Thyroid gland (tissue), 4 donors: ENCODE measurements around the gene NACAD. TPM values are rescaled to one million over a fixed set of nuclear protein-coding genes. Genes with fewer than 3 reads are reported as not detected.

Experiments
- DNase-seq, 2 donors: peaks; one replicate each; pipeline ENCODE4 v3.0.0-alpha.2; 2019
- H3K27ac ChIP-seq, 3 donors: fragments of 200-600 bp; sonication (generic); 1 replicate in 2 of 3; 2 replicates in 1 of 3; pipeline ENCODE4 v1.5.1; 2016 to 2019; ENCODE audit warnings: mild to moderate bottlenecking in 1 of 3, moderate library complexity in 1 of 3
- H3K27me3 ChIP-seq: fragments of 200-600 bp; sonication (generic); one replicate; pipeline ENCODE4 v1.5.1; 2019
- H3K36me3 ChIP-seq, 2 donors: fragments of 200-600 bp; sonication (generic); one replicate each; pipeline ENCODE4 v1.5.1; 2016 to 2019
- H3K4me1 ChIP-seq, 2 donors: fragments of 200-600 bp; sonication (generic); one replicate each; pipeline ENCODE4 v1.5.1; 2017 to 2019
- H3K4me3 ChIP-seq, 3 donors: fragments of 200-600 bp; sonication (generic); replicated peaks in 1 of 3; 1 replicate in 2 of 3; 2 replicates in 1 of 3; pipeline ENCODE4 v1.5.1; 2016; ENCODE audit warnings: mild to moderate bottlenecking in 1 of 3
- H3K9me3 ChIP-seq: fragments of 200-600 bp; sonication (generic); one replicate; pipeline ENCODE4 v1.5.1; 2017
- CTCF ChIP-seq, 6 experiments: fragments of 200-600 bp in 3 of 6; fragments of 450-650 bp in 3 of 6; sonication (generic) in 3 of 6; IDR thresholded peaks; one replicate each; pipeline ENCODE4 v1.5.1; 2016 to 2019; ENCODE audit warnings: antibody characterized with exemption in 6 of 6, mild to moderate bottlenecking in 2 of 6, inconsistent platforms in 1 of 6, moderate library complexity in 1 of 6
- POLR2A ChIP-seq, 2 donors: fragments of 450-650 bp; IDR thresholded peaks; one replicate each; pipeline ENCODE4 v1.6.1; 2017; ENCODE audit warnings: antibody characterized with exemption in 2 of 2, mild to moderate bottlenecking in 2 of 2, moderate library complexity in 1 of 2
- WGBS, 2 donors: methylation state at CpG; one replicate each; pipeline ENCODE4 v1.1.5; 2017; 5-methylcytosine and 5-hydroxymethylcytosine counted together
- intact Hi-C: fragments of 100-400 bp; cut with DNase I; formaldehyde crosslinking; loops from one replicate; pipeline ENCODE4 v1.15.1; 2023
- total RNA-seq, 4 donors: library from RNA; depleted of rRNA; stranded (reverse); fragments of >200 nt; gene quantifications; one replicate each; pipeline ENCODE4 v1.2.3, GENCODE V29; 2016

The NACAD gene
- total RNA-seq, 4 donors from 2014 or later: 0.54 to 2.3 (median 0.88) TPM

DNA sequence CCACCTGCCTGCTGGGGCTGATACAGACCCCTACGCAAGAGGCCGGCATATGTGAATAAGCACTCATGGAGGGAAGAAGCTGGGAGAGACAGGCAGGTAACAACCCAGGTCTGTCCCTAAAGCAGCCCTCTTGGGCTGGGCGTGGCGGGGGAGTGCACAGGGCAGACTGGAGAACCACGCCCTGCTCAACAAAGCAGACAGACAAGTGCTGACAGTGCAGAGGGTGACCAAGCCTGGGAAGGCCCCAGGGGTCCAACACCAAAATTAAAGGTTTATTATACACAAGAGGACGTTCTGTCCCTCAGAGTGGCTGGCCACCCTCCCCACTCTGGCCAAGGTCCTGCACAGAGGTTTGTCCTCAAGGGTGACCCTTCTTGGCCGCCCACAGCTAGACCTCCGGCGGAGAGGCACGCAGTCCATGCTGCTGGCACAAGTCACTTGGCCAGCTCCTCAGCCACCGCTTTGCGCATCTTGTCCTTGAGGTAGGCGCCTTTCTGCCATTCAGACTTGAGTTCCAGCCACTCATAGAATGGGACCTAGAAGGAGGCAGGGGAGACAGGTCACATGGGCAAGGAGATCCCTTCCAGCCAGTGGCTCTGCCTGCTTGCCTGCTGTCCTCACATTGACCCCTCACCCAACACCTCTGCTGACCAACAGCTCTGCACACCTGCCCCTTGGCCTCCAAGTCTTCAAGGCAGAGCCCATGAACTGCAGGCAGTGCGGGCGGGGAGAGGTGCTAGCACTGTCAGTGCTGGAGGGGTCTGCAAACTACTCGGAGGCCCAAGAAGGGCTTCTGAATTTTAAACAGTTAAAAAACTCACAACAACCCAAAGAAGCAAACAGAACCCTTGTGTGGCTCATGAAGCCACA lies 11.4 kb upstream of the NACAD start:
- intact Hi-C loops: no loop called here
- WGBS, 2 donors: 94 to 96% methylated on average over 7 to 16 of the region's 16 CpGs

GRCh38 chr7:45098983-45099839 lies 10.4 kb upstream of the NACAD start:
- H3K4me3 ChIP-seq: no peak overlapping the region
- H3K9me3 ChIP-seq: no peaks in the 10 kb centered on the region
- TF ChIP-seq CTCF (IDR thresholded peaks at IDR 0.05) (no peak), POLR2A (IDR thresholded peaks at IDR 0.05) (no peak)
- peaks cover 54 to 56% of the 10 kb centered on the region in 2 donors for H3K36me3 ChIP-seq
- 89 to 92% methylated on average over 8 to 10 of the region's 10 CpGs for WGBS, 2 donors
- no peaks in the 10 kb centered on the region for H3K27me3 ChIP-seq
- no peak overlapping the region for H3K27ac ChIP-seq
- DNase-seq: no peak
- no peaks in the 10 kb centered on the region for H3K4me1 ChIP-seq
- intact Hi-C loops: no loop called here

More for the DNA sequence above, 11.4 kb upstream of the NACAD start:
- H3K4me3 ChIP-seq: no peak overlapping the region
- no peaks in the 10 kb centered on the region for H3K4me1 ChIP-seq
- no peak for TF ChIP-seq POLR2A (IDR thresholded peaks at IDR 0.05)
- TF ChIP-seq CTCF (IDR thresholded peaks at IDR 0.05): no peak
- no peaks in the 10 kb centered on the region for H3K9me3 ChIP-seq
- no peak for DNase-seq
- no peaks in the 10 kb centered on the region for H3K27me3 ChIP-seq
- H3K36me3 ChIP-seq: peaks cover 63 to 65% of the 10 kb centered on the region in 2 donors
- H3K27ac ChIP-seq: no peak overlapping the region

- DNase-seq: no peak
- no peak for TF ChIP-seq POLR2A (IDR thresholded peaks at IDR 0.05)
- no peak for TF ChIP-seq CTCF (IDR thresholded peaks at IDR 0.05)
- intact Hi-C loops: no loop called here
- Histone ChIP-seq H3K9me3 (no peaks in the 10 kb centered on the region), H3K4me3 (no peak overlapping the region), H3K36me3 (no peaks in the 10 kb centered on the region), H3K27me3 (no peaks in the 10 kb centered on the region), H3K4me1 (peaks cover 0 to 7% of the 10 kb centered on the region in 2 donors), H3K27ac (no peak overlapping the region)
- WGBS, 2 donors: 62 to 73% methylated on average over 3 of the region's 3 CpGs
Observed at GRCh38 chr7:45092931-45093235, 4.1 kb upstream of the NACAD start.

GRCh38 chr7:45092100-45092930 lies 3.5 kb upstream of the NACAD start:
- no peak for DNase-seq
- Histone ChIP-seq H3K9me3 (no peaks in the 10 kb centered on the region), H3K27me3 (no peaks in the 10 kb centered on the region), H3K27ac (no peak overlapping the region), H3K4me3 (no peak overlapping the region), H3K36me3 (no peaks in the 10 kb centered on the region), H3K4me1 (peaks cover 0 to 7% of the 10 kb centered on the region in 2 donors)
- TF ChIP-seq CTCF (IDR thresholded peaks at IDR 0.05): no peak
- no peak for TF ChIP-seq POLR2A (IDR thresholded peaks at IDR 0.05)
- WGBS, 2 donors: 55 to 69% methylated on average over 5 to 7 of the region's 7 CpGs
- intact Hi-C loops: no loop called here
